MM.1S (cell line): ENCODE data around the gene PTGS2.

Experiments used
- DNase-seq: peaks from one replicate; pipeline ENCODE4 v3.0.0-alpha.2; 2015
- H2AFZ ChIP-seq: fragments of 300-600 bp; sonication (generic); 2 replicates; pipeline ENCODE4 v1.6.0; 2016; ENCODE audit warnings: antibody characterized with exemption, low read length
- H3F3A ChIP-seq: fragments of 300-600 bp; sonication (generic); 2 replicates; pipeline ENCODE4 v1.6.1; 2016; ENCODE audit warnings: mild to moderate bottlenecking, antibody characterized with exemption, low read length, moderate library complexity, mixed read lengths; ENCODE audit not compliant: insufficient read depth
- H3K27ac ChIP-seq: fragments of 300-600 bp; sonication (generic); 2 replicates; pipeline ENCODE4 v1.5.1; 2016; ENCODE audit warnings: mild to moderate bottlenecking, low read length
- H3K27me3 ChIP-seq: fragments of 300-600 bp; sonication (generic); replicated peaks from 2 replicates; pipeline ENCODE4 v1.6.0; 2016; ENCODE audit warnings: low read length; ENCODE audit not compliant: insufficient read depth
- H3K36me3 ChIP-seq: fragments of 300-600 bp; sonication (generic); replicated peaks from 2 replicates; pipeline ENCODE4 v1.6.1; 2016; ENCODE audit warnings: mild to moderate bottlenecking, low read length, mixed read lengths; ENCODE audit not compliant: insufficient read depth
- H3K4me1 ChIP-seq: fragments of 300-600 bp; sonication (generic); 2 replicates; pipeline ENCODE4 v1.6.1; 2016; ENCODE audit warnings: low read length, mixed read lengths
- H3K4me2 ChIP-seq: fragments of 300-600 bp; sonication (generic); 2 replicates; pipeline ENCODE4 v1.6.0; 2016; ENCODE audit warnings: low read depth, low read length
- H3K4me3 ChIP-seq: fragments of 300-600 bp; sonication (generic); 2 replicates; pipeline ENCODE4 v1.5.1; 2016; ENCODE audit warnings: low read length, mixed read lengths
- H3K79me2 ChIP-seq: fragments of 300-600 bp; sonication (generic); 2 replicates; pipeline ENCODE4 v1.6.1; 2016; ENCODE audit warnings: mixed run types, low read length, mixed read lengths
- H3K9ac ChIP-seq: fragments of 300-600 bp; sonication (generic); 2 replicates; pipeline ENCODE4 v1.6.1; 2016; ENCODE audit warnings: low read length, mixed read lengths
- H3K9me2 ChIP-seq: fragments of 300-600 bp; sonication (generic); replicated peaks from 2 replicates; pipeline ENCODE4 v1.6.1; 2016; ENCODE audit warnings: mild to moderate bottlenecking, low read length, mixed read lengths; ENCODE audit not compliant: insufficient read depth
- H3K9me3 ChIP-seq: fragments of 300-600 bp; sonication (generic); replicated peaks from 2 replicates; pipeline ENCODE4 v1.6.1; 2016; ENCODE audit warnings: mild to moderate bottlenecking, low read length, mixed read lengths; ENCODE audit not compliant: insufficient read depth
- H4K20me1 ChIP-seq: fragments of 300-600 bp; sonication (generic); 2 replicates; pipeline ENCODE4 v1.6.1; 2016; ENCODE audit warnings: mild to moderate bottlenecking, low read length, moderate library complexity, mixed read lengths; ENCODE audit not compliant: insufficient read depth
- EZH2 ChIP-seq: fragments of 300-600 bp; sonication (generic); optimal IDR thresholded peaks from 2 replicates; pipeline ENCODE3; 2017; ENCODE audit warnings: low read depth, mild to moderate bottlenecking, antibody characterized with exemption, low read length, mixed read lengths
- EZH2phosphoT487 ChIP-seq: fragments of 300-600 bp; sonication (generic); IDR thresholded peaks from 2 replicates; pipeline ENCODE4 v1.6.1; 2018; ENCODE audit warnings: antibody characterized with exemption, low read length
- TF ChIP-seq, protein P1 (sequence below): fragments of 300-600 bp; sonication (generic); IDR thresholded peaks from 2 replicates; pipeline ENCODE4 v1.5.1; 2016; ENCODE audit warnings: antibody characterized with exemption, low read length, mixed read lengths

PTGS2 gene

GRCh38 chr1:186682736-186683135, 2.5 kb upstream of the PTGS2 start:
- Histone ChIP-seq H3K9ac (no peak overlapping the region), H3F3A (no peaks in the 10 kb centered on the region; the same call in 1 of the 2 replicates), H3K4me3 (no peak overlapping the region), H2AFZ (no peak overlapping the region), H3K9me3 (no peaks in the 10 kb centered on the region), H4K20me1 (no peaks in the 10 kb centered on the region), H3K4me1 (peaks cover 11% of the 10 kb centered on the region), H3K4me2 (no peak overlapping the region), H3K27me3 (no peaks in the 10 kb centered on the region), H3K27ac (no peak overlapping the region), H3K36me3 (no peaks in the 10 kb centered on the region), H3K79me2 (no peaks in the 10 kb centered on the region), H3K9me2 (no peaks in the 10 kb centered on the region)
- no peak for DNase-seq
- TF ChIP-seq EZH2 (no peak), EZH2phosphoT487 (no peak)
- TF ChIP-seq, protein P1, sequence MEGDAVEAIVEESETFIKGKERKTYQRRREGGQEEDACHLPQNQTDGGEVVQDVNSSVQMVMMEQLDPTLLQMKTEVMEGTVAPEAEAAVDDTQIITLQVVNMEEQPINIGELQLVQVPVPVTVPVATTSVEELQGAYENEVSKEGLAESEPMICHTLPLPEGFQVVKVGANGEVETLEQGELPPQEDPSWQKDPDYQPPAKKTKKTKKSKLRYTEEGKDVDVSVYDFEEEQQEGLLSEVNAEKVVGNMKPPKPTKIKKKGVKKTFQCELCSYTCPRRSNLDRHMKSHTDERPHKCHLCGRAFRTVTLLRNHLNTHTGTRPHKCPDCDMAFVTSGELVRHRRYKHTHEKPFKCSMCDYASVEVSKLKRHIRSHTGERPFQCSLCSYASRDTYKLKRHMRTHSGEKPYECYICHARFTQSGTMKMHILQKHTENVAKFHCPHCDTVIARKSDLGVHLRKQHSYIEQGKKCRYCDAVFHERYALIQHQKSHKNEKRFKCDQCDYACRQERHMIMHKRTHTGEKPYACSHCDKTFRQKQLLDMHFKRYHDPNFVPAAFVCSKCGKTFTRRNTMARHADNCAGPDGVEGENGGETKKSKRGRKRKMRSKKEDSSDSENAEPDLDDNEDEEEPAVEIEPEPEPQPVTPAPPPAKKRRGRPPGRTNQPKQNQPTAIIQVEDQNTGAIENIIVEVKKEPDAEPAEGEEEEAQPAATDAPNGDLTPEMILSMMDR, result peak; percentile 37

GRCh38 chr1:186681801-186682200, 1.6 kb upstream of the PTGS2 start:
- Histone ChIP-seq H3K4me3 (no peak overlapping the region), H3K36me3 (no peaks in the 10 kb centered on the region), H3K9me3 (no peaks in the 10 kb centered on the region), H2AFZ (no peak overlapping the region), H3K79me2 (no peaks in the 10 kb centered on the region), H3K27ac (no peak overlapping the region), H3F3A (no peaks in the 10 kb centered on the region; the same call in 1 of the 2 replicates), H4K20me1 (no peaks in the 10 kb centered on the region), H3K4me2 (no peak overlapping the region), H3K27me3 (no peaks in the 10 kb centered on the region), H3K9me2 (no peaks in the 10 kb centered on the region), H3K9ac (no peak overlapping the region), H3K4me1 (peaks cover 11% of the 10 kb centered on the region)
- TF ChIP-seq, protein P1, result no peak
- no peak for TF ChIP-seq EZH2phosphoT487
- no peak for TF ChIP-seq EZH2
- no peak for DNase-seq

DNA sequence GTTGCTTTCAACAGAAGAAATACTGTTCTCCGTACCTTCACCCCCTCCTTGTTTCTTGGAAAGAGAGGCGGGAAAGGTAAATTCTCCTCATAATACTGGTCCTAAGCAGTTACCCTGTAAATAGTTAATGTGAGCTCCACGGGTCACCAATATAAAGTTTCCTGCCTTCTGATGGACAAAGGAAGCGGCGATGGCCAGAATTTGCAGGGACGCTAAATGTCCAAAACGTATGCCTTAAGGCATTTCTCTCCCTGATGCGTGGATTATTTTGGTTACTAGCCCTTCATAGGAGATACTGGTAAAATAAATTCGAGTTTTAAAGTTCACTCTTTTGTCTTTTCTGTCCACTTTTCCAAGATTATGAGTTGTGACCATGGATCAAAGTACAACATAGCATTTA, 898 bp upstream of the PTGS2 start:
- Histone ChIP-seq H3K36me3 (no peaks in the 10 kb centered on the region), H3K9me2 (no peaks in the 10 kb centered on the region), H3K4me3 (peak overlapping the region; percentile 74), H3K9ac (peak overlapping the region; percentile 75; the same call in 1 of the 2 replicates), H2AFZ (peak overlapping the region; percentile 87), H3K4me2 (peak overlapping the region; percentile 88), H3K27ac (no peak overlapping the region), H3F3A (no peaks in the 10 kb centered on the region; the same call in 1 of the 2 replicates), H3K79me2 (no peaks in the 10 kb centered on the region), H3K27me3 (no peaks in the 10 kb centered on the region), H3K4me1 (peaks cover 11% of the 10 kb centered on the region), H4K20me1 (no peaks in the 10 kb centered on the region), H3K9me3 (no peaks in the 10 kb centered on the region)
- TF ChIP-seq EZH2phosphoT487 (no peak), EZH2 (no peak)
- TF ChIP-seq, protein P1, result no peak
- DNase-seq, result no peak
